Neural cell (in vitro differentiated cells): ENCODE measurements around the gene VAX1. TPM values are rescaled to one million over a fixed set of nuclear protein-coding genes. Genes with fewer than 3 reads are reported as not detected.

Experiments used
- H2AFZ ChIP-seq: fragments of 200-600, 300-800 bp; sonication (generic), shearing (Covaris generic); 2 replicates; pipeline ENCODE4 v1.6.0; 2014; ENCODE audit warnings: low read depth, mild to moderate bottlenecking, antibody characterized with exemption, low read length, moderate library complexity
- H3F3A ChIP-seq: fragments of 200-600 bp; shearing (Covaris generic); 2 replicates; pipeline ENCODE4 v1.6.1; 2016; ENCODE audit warnings: mild to moderate bottlenecking, moderate library complexity, mixed read lengths, antibody characterized with exemption, low read length; ENCODE audit not compliant: insufficient read depth, poor library complexity, severe bottlenecking
- H3K27ac ChIP-seq: fragments of 200-600, 300-800 bp; sonication (generic), shearing (Covaris generic); 2 replicates; pipeline ENCODE4 v1.5.1; 2014; ENCODE audit warnings: mild to moderate bottlenecking, low read length, moderate library complexity
- H3K27me3 ChIP-seq: fragments of 300-800, 200-600 bp; sonication (generic), shearing (Covaris generic); 2 replicates; pipeline ENCODE4 v1.6.0; 2014; ENCODE audit warnings: mild to moderate bottlenecking, low read depth, low read length, moderate library complexity; ENCODE audit not compliant: insufficient read depth
- H3K36me3 ChIP-seq: fragments of 300-800, 200-600 bp; sonication (generic), shearing (Covaris generic); 2 replicates; pipeline ENCODE4 v1.5.1; 2014; ENCODE audit warnings: mild to moderate bottlenecking, antibody characterized with exemption, low read length, moderate library complexity; ENCODE audit not compliant: insufficient read depth
- H3K4me2 ChIP-seq: fragments of 300-800, 200-600 bp; sonication (generic), shearing (Covaris generic); 2 replicates; pipeline ENCODE4 v1.6.0; 2014; ENCODE audit warnings: mild to moderate bottlenecking, low read length
- H3K4me3 ChIP-seq: fragments of 300-800, 200-600 bp; sonication (generic), shearing (Covaris generic); 2 replicates; pipeline ENCODE4 v1.5.1; 2014; ENCODE audit warnings: mild to moderate bottlenecking, low read length, moderate library complexity
- H3K79me2 ChIP-seq: fragments of 200-600 bp; shearing (Covaris generic); replicated peaks from 2 replicates; pipeline ENCODE4 v1.6.0; 2014; ENCODE audit warnings: mild to moderate bottlenecking, low read length, moderate library complexity; ENCODE audit not compliant: insufficient read depth
- H3K9ac ChIP-seq: fragments of 300-800, 200-600 bp; sonication (generic), shearing (Covaris generic); 2 replicates; pipeline ENCODE4 v1.6.1; 2016; ENCODE audit warnings: mild to moderate bottlenecking, low read length, mixed read lengths
- H3K9me2 ChIP-seq: fragments of 200-600 bp; shearing (Covaris generic); 2 replicates; pipeline ENCODE4 v1.6.1; 2016; ENCODE audit warnings: mild to moderate bottlenecking, low read length, mixed read lengths; ENCODE audit not compliant: insufficient read depth
- H3K9me3 ChIP-seq: fragments of 200-600, 300-800 bp; sonication (generic), shearing (Covaris generic); 2 replicates; pipeline ENCODE4 v1.6.1; 2016; ENCODE audit warnings: mild to moderate bottlenecking, mixed run types, low read length, moderate library complexity, mixed read lengths
- H4K20me1 ChIP-seq: fragments of 200-600 bp; shearing (Covaris generic); 2 replicates; pipeline ENCODE4 v1.6.1; 2016; ENCODE audit warnings: mild to moderate bottlenecking, mixed run types; ENCODE audit not compliant: insufficient read depth
- CTCF ChIP-seq: fragments of 450-650 bp; IDR thresholded peaks from 2 replicates; pipeline ENCODE4 v1.5.1; 2014; ENCODE audit warnings: antibody characterized with exemption, mild to moderate bottlenecking, moderate library complexity; ENCODE audit not compliant: poor library complexity, severe bottlenecking
- EP300 ChIP-seq: fragments of 450-650 bp; conservative IDR thresholded peaks from 2 replicates; pipeline ENCODE4 v1.6.1; 2014; ENCODE audit warnings: antibody characterized with exemption, mild to moderate bottlenecking, moderate library complexity; ENCODE audit not compliant: poor library complexity, severe bottlenecking
- EZH2 ChIP-seq: fragments of 200-600, 300-800 bp; shearing (Covaris generic), sonication (generic); IDR thresholded peaks from 2 replicates; pipeline ENCODE4 v1.6.1; 2014; ENCODE audit warnings: antibody characterized with exemption, low read length, borderline replicate concordance, mild to moderate bottlenecking; ENCODE audit not compliant: insufficient read depth, poor library complexity, severe bottlenecking
- MXI1 ChIP-seq: fragments of 450-650 bp; conservative IDR thresholded peaks from 2 replicates; pipeline ENCODE4 v1.6.1; 2014; ENCODE audit warnings: antibody characterized with exemption, mild to moderate bottlenecking; ENCODE audit not compliant: poor library complexity, severe bottlenecking
- POLR2AphosphoS5 ChIP-seq: IDR thresholded peaks from 2 replicates; pipeline ENCODE4 v1.6.1; 2012
- RAD21 ChIP-seq: fragments of 450-650 bp; conservative IDR thresholded peaks from 2 replicates; pipeline ENCODE4 v1.6.1; 2014; ENCODE audit warnings: antibody characterized with exemption, mild to moderate bottlenecking, moderate library complexity
- REST ChIP-seq: IDR thresholded peaks from 2 replicates; pipeline ENCODE4 v1.6.1; 2012; ENCODE audit warnings: borderline replicate concordance
- SMC3 ChIP-seq: fragments of 450-650 bp; conservative IDR thresholded peaks from 2 replicates; pipeline ENCODE4 v1.6.1; 2014; ENCODE audit warnings: antibody characterized with exemption, mild to moderate bottlenecking, moderate library complexity; ENCODE audit not compliant: poor library complexity
- TAF1 ChIP-seq: IDR thresholded peaks from 2 replicates; pipeline ENCODE4 v1.6.1; 2012; ENCODE audit warnings: low read depth
- polyA plus RNA-seq: library from polyadenylated mRNA; depleted of rRNA; stranded (reverse); fragments of >200 nt; gene quantifications from 2 replicates; pipeline ENCODE4 v1.2.3, GENCODE V29; 2014

VAX1 gene
- polyA plus RNA-seq, 1 donor from 2014 or later, result 0.63 TPM

GRCh38 chr10:117145019-117145418 lies 6.9 kb upstream of the VAX1 start:
- Histone ChIP-seq H3K27ac (no peak overlapping the region), H3K9ac (no peak overlapping the region), H3K9me2 (no peaks in the 10 kb centered on the region), H3K79me2 (no peaks in the 10 kb centered on the region), H3F3A (no peaks in the 10 kb centered on the region), H3K4me3 (no peak overlapping the region), H2AFZ (no peak overlapping the region), H3K36me3 (no peaks in the 10 kb centered on the region), H3K4me2 (no peak overlapping the region), H3K9me3 (peaks cover 5% of the 10 kb centered on the region), H4K20me1 (no peaks in the 10 kb centered on the region), H3K27me3 (peaks cover 17% of the 10 kb centered on the region)
- no peak for TF ChIP-seq POLR2AphosphoS5
- no peak for TF ChIP-seq EZH2
- TF ChIP-seq CTCF, result no peak
- TF ChIP-seq MXI1, result no peak
- TF ChIP-seq REST, result no peak
- no peak for TF ChIP-seq EP300
- no peak for TF ChIP-seq SMC3
- no peak for TF ChIP-seq RAD21
- no peak for TF ChIP-seq TAF1

DNA sequence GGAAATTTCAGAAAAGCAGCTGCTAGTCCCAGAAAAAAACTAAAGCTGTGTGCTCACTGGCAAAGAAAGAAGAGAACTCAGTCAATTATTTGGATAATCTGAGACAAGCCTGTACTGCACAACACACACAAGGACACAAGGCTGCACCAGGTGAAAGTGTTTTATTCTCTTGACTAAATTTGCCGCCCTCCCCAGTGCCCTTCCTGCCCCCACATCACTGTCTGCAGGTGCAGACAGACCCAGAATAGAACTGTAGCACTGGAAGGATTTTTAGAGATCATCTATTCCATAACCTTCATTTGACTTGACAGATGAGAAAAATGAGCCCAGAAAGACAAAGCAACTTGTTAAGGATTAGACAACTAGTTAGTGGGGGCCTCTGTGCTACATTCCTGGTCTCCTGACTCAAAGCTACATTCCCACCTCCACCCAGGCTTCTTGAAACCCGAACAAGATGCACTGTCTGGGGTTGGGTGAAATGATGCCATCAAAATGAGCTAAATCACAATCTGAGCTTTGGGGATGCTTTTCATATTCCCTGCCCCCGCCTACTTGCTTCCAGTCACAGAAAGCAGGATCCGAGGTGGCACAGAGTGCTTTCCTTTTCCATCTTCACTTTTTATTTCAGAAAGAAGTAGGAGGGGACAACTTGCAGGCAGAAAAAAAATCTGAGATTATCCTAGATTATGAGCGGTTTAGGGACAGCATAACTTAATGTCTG lies 5.2 kb upstream of the VAX1 start:
- Histone ChIP-seq H2AFZ (no peak overlapping the region), H3K36me3 (no peaks in the 10 kb centered on the region), H4K20me1 (no peaks in the 10 kb centered on the region), H3K4me2 (no peak overlapping the region), H3K27me3 (peaks cover 33% of the 10 kb centered on the region), H3K27ac (no peak overlapping the region), H3K9me3 (peaks cover 5% of the 10 kb centered on the region), H3K4me3 (no peak overlapping the region), H3K9ac (no peak overlapping the region), H3K79me2 (peaks cover 3% of the 10 kb centered on the region), H3F3A (no peaks in the 10 kb centered on the region), H3K9me2 (no peaks in the 10 kb centered on the region)
- TF ChIP-seq RAD21 (no peak), REST (no peak), CTCF (no peak), MXI1 (no peak), EZH2 (no peak), SMC3 (no peak), EP300 (no peak), POLR2AphosphoS5 (no peak), TAF1 (no peak)
